SIG-M5 treated with dmso at 0.1 percent for 504 hours (cell line): Measurements from ENCODE around the gene IFNG.
"Not testable (repeated sequence)": the region's sequence is repeated elsewhere in the genome, so short reads cannot be mapped to it uniquely, and the experiment has no call there.

Source experiments
- DNase-seq: peaks from one replicate; lab custom pipeline; 2025; ENCODE audit not compliant: unreplicated experiment; lab: John Stamatoyannopoulos, UW

Gene IFNG

DNA sequence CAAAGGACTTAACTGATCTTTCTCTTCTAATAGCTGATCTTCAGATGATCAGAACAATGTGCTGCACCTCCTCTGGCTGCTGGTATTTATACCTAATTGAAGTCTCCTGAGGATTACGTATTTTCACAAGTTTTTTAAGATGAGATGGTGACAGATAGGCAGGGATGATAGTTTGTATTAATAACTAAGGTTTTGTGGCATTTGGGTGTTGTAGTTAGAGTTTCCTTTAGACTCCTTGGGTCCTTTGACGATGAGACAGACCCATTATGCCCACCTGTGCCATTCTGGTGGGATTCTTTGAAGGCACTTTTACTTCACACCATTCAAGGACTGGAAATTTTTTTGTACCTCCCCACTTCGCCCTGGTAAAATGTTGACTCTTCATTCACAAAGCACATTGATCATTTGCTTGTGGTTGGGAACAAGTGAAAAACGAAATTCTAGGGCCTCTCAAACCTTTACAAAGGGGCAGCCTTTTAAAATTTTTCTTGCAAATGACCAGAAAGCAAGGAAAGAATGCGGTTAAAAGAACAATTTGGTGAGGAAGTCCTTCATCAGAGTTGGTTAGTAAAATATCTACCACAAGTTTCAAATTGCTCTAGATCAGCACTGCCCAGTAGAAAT, at the start of gene IFNG:
TSS of gene IFNG (minus strand) at position 60 of the 624 bp plus-strand sequence. CDS start 125 bp downstream, outside the sequence.
- no peak for DNase-seq

DNA sequence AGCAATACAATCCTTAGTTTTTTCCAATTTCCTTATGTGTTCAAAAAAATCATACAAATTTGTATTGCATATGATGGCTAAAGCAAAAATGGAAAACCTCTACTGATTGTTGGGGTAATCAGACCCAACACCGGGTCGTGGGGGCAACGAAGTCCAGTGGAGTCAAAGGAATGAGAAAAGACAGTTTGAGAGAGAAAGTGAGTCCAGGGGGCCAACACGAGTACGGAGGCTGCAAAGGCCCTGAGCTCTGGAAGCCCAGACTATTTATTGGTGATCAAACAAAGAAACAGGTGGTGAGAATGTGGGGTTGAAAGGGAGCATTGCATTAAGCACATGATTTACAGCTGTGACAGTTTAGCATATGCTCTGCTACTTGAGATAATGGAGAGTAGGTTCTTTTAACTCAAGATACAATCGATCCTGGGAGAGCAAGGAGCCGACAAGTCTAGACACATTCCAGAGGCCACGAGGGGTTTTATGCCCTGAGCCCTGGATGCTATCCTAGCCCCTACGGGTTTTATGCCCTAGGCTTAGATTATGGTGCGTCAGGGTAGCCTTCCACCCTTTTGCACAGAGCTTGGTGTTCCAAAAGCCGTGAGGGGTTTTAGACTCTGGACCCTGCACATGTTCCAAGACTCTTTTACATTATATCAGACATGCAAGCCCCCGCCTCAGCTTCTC, 49.6 kb upstream of the IFNG start:
- DNase-seq = not testable (repeated sequence)

DNA sequence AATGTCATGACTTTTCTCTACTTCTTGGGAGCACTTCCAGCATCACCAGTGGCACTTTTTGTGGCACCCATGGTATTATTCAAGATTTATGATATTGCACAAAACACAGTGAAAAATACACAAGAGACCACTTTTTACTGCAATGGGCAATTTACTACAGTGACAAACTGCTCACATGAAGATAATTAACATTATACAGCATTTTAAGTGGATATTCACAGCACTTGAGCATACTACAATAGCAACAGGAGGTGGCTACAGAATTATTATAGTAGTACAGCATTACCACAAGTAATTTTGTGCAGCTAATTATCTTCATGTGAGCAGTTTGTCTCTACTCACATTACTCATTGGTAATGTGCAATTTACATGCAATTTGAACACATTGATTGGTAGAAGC, 47.7 kb upstream of the IFNG start:
- no peak for DNase-seq

DNA sequence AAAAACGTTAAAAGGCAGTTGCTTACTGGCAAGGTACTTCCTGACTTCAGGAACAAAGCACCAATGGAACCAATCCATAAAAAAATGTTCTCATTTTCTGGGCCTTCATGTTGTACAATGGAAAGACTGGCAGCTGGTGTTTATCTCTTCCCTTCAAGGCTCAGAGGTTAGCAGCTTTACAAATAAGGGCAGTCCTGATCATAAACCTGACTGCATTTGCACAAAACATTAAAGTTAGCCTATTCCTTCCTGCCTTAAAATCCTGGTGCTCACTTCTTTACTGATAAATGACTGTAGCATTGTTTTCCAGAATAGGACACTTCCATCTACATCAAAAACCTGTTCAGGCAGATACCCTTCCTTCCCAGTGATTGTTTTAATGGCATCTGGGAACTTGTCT, 46.9 kb upstream of the IFNG start:
- no peak for DNase-seq

DNA sequence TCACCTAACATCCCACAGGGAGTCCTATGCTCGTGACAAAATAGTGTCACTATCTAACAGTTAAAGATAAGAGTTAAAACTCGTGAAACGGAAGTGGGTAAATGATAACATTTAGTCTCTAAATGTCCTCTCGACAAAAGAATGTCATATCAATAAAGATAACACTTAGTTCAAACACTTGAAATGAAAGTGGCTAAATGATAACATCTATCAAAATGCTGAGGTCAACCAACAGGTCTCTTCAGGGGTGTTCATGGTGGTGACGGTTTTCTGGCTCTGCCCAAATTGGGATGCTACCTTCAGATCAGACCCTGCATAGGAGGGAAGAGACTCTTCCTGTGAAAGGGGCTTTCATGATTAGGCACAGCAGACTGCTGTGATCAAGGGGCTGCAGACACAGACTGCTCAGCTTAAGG, 43.9 kb upstream of the IFNG start:
- DNase-seq = no peak

DNA sequence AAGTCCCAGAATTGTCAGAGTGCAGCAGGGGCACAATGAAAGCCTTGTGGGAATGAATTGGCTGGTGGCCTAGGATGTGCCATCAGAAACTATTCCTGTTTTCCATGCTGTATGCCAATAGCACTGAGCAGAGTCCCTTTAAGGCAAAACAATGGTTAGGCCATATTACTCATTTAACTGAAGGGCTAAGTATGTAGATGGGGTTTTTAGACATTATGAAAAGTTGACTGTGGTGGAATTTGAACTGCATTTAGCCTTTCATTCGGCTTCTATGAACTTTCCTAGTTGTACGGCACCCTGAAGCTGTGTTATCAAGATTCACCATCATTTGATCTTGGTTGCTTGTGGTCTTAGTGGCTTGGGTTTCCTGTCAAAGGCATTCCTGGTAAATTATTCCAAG, 41.3 kb upstream of the IFNG start:
- no peak for DNase-seq

DNA sequence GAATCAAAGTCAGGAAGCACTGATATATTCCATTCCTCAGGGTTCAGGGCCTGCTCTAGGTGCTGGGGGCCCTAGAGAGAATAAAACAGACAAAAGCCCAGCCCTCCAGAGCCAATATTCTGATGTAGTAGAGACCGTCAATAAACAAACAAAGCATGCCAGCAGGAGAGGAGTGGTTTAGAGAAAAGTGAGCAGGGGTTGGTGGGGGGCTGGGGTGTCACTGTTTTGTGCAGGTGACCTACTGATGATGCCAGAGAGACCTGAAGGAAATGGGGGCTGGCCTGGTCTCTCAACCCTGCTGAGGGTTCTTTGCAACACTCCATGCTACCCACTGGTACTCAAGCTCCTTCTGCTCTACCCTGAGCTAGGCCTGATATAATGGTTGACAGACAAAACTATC, 39.6 kb upstream of the IFNG start:
- no peak for DNase-seq

DNA sequence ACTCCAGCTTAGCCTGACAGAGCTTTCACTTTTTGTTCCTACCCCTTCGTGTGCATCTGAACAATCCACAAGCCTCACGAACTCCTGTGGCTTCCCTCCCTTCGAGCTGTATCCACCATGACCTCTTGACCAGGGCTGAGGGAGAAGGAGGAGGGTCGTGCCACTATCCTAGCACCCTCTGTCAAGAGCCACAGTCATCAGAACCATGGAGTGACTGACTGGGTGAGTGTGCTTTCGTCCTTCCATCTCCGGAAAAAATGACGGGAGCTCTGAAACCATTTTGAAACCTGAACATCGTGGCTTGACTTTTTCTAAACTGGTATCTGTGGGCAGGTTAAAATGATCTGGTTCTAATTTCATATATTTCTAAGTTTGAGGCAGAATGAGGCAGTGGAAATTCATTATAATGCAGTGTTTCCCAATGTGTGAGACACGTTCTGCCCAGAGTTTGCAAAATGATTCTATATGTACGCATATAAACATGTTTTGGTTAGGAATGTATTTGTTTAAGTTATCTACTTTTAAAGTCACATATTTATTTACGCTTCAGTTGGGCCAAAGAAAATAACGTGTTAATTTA, 39.1 kb upstream of the IFNG start:
- no peak for DNase-seq

DNA sequence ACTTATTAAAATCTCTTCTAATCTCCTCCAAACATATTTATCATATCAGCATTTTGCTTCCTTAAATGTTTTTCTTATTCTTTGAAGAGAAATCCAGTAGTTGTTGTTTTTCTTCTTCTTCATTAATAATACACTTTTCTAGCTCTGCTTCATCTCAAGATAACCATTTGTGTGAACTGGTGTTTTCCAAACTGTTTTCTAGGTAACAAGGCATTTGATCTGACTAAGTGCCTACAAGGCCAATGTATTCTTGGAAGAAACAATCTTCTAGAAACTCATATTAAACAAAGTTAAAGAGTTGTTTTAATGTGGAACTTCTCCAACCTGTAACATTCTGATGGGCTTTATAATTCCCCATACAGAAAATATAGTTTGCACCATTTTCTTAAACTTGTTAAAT, 30.8 kb upstream of the IFNG start:
- no peak for DNase-seq

DNA sequence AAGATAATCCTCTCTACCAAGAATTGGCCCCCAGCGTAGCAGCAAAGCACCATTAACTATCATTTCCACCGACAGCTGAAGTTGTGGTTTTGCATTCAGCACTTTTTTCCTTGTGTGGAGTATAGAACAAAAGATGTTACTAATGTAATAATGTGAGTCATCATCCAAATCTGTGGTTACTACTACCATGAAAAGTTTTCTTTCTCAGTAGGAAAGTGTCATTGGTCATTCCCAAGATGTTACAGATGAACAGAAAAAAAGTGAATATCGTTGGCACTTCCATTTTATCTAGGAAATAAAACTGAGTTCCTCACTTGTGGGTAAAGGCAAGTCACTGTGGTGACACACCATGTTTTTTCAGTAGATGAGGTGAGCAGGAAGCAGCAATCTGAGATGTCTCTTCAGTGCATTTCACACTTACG, 30.3 kb upstream of the IFNG start:
- DNase-seq = no peak

DNA sequence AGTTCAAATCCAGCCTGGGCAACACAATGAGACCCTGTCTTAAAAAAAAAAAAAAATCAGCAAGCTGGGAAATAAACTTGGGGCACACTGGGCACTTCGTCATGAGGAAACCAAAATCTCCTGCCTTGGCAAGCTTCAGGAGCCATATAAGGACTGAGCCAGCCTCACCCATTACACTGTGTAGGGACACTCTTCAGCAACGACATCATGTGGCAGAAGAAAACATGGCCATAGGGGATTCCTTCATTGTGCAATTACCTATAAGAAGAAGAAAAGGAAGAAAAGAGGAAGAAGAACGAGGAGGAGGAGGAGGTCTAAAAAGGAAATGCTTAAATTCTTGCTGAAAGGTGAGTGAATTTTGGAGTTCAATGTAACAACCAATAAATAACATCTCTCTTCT, 26.1 kb upstream of the IFNG start:
- peak; percentile 43 for DNase-seq

DNA sequence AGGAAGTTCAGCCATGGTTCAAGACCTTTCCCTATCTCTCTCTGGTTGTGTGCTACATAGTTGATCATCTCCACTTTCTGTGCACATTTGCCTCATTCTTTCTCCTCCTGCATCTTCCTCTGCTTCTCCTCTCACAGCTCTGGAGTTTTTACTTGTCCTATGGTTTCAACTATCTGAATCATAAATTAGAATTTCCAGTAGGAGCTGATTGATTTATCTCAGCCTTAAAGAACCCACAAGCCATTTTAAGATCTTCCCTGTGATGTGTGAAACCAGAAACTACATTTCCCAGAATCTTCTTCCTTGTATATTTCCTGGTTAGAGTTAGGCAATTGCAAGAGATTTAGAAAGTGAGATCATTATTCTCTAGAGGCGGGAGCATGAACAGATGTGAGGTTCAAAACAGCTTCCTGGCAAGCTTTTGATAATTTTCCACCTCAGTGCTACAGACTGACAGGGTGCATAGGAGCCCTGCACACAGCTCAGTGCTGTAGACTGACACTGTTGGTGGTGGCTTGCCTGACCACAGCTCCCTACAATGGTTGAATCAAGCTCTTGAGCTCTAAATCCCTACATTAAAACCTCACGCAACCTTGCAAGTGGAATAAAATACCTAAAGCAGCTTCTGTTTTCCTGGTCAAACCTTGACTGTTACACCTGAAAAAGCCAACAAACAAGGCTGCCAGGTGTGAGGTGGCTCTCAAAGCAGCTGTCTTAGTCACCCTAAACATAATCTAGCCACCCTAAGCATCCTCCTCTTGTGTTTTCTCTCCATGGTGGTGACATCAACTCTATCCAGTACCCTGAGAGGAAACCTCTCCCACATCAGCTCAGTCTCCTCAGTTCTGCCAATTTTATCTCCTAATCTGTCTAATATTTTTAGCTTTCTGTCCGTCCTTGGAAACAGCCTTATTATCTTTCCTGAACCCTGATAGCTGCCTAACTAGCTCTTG, 21.5 kb upstream of the IFNG start:
- DNase-seq = peak; percentile 10

DNA sequence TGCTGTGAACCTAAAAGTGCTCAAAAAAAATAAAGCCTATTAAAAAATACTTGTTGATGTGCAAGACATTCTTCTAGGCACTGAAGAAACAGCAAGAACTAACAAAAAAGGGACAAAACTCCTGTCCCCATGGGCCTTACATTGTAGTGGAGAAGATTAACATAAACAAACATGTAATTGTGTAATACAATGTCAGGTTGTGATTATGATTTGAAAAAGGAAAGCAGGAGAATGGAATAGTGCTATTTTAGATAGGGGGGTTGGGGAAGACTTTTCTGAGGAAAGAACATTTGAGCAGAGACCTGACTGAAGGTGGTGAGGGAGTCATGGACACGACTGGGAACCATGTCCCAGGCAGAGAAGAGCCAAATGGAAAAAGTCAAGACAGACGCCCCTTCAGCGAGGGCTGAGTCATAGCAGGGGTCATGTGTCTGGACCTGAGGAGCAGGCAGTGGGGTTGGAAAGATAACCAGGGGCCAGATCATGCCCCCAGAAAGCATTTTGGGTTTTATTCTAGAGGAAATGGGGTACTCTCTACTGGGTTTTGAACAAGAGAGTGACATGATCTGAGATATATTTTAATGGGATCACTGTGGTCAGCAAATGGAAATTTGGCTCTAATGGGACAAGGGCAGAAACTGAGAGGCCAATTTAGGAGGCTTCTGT, 19.4 kb upstream of the IFNG start:
- DNase-seq = no peak

DNA sequence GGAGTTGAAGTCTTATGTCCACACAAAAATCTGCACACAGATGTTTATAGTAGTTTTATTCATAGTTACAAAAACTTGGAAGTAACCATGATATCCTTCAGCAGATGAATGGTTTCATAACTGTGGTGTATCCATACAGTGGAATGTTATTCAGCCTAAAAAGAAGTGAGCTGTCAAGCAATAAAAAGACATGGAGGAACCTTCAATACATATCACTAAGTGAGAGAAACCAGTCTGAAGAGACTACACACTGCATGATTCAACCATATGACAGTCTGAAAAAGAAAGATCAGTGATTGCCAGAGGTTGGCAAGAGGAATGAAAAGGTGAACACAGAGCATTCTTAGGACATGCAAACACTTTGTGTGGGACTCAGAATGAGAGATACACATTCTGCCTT, 18.6 kb upstream of the IFNG start:
- no peak for DNase-seq

DNA sequence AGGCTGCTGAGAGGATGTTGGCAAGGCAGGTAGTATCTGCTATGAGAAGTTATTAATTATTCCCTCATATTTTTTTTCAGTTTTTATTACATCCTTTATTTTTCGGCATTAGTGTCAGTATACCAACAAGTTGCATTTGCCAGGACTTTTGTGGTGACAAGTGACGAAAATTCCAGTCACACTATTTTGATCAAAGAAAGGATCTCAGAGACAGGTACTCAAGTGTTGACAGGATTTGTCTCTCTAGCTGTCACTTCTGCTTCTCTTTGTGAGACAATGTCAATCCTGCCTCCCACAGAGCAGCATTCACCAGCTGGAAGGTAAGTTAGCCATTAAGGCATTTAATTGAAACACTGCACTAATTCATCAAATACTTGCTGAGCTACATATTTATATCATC, 18.0 kb upstream of the IFNG start:
- no peak for DNase-seq

DNA sequence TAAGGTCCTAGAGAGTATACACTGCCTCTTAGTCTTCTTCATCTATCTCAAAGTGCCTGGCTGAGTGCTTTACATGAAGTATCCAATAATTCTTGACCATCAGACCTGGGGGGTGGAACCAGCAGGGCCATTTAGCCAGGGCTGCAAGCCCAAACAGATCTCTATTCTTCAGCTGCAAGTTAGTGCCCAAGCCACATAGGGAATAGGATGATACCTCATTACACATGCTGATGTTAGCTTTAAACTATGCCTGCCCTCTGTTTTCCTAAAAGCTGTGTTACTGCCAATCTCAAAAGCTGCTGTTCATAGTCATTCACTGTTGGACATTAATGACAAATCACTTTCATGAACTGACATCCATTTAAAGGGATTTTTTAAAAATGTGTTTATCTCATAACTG, 16.7 kb upstream of the IFNG start:
- DNase-seq = no peak

DNA sequence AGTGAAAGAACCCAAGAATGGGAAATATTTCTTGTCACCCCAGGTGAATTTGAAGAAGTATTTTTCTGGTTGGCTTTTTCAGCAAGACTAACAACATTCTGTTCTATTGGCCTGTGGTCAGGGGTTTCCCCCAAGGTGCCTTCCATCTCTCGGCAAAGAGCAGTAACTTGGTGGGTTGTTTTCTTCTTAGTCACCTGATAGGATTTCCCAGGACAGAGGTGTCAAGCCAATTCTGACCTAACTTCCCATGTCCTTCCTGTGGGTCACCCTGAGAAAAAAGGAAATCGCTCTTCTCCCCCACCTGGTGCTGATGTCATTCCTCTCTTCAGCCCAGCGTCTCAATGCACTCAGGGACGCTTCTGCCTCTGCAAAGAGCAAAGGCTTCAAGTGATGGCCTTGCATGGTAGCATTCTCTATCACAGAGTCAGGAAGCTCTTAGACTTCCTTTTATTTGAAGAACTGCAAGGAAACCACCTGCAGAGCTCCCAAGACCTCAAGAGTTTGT, 16.1 kb upstream of the IFNG start:
- DNase-seq = no peak

DNA sequence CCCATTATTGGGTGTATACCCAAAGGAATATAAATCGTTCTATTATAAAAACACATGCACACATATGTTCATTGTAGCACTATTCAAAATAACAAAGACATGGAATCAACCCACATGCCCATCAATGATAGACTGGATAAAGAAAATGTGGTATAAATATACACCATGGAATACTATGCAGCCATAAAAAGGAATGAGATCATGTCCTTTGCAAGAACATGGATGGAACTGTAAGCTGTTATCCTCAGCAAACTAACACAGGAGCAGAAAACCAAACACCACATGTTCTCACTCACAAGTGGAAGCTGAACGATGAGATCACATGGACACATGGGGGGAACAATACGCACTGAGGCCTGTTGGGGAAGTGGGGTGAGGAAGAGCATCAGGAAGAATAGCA, 15.2 kb upstream of the IFNG start:
- not testable (repeated sequence) for DNase-seq

DNA sequence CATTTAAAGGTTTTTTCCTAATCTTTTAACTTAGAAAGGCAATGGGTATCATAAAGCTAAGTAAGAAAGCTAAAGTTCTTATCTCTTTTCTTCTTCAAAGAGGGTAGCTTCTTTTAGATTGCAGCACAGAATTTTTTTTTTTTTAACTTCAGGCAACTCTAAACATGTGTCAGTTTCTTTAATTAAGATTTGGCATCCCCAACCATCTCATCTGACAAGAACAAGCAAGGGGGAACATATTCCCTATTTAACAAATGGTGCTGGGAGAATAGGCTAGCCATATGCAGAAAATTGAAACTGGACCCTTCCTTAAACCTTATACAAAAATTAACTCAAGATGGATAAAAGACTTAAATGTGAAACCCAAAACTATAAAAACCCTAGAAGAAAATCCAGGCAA, 14.3 kb upstream of the IFNG start:
- no peak for DNase-seq

DNA sequence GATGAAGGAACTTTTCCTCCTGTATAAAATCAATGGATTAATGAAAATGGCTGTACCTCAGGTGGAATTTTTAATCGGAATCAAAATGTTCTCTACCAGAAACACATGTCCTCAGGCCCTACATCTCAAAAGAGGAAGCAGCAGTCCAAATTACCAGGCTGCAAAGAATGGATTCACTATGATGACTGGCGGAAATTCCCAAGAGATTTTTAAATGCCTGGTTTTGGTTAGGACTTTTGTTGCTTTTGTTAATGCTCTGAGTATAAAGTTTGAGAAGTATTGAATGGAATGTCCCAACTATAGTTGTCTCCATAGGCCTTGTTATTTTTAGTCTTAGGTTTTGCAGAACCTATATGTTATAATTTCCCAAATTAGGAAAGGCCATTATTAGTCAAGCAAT, 11.2 kb upstream of the IFNG start:
- DNase-seq = no peak
